GM12878 (cell line): ENCODE results near the gene CACNG4. TPM values are rescaled to one million over a fixed set of nuclear protein-coding genes. Genes with fewer than 3 reads are reported as not detected.

Experiments
- ATAC-seq: fragments of 200-7000 bp; cut with Tn5 transposase; 3 replicates; pipeline ENCODE4 v1.9.1; 2020; ENCODE audit warnings: mild to moderate bottlenecking, moderate library complexity
- BruUV-seq: library from RNA; stranded (reverse); fragments of 400-500 nt; replicated peaks from 2 replicates; lab custom pipeline; 2021; lab: Mats Ljungman, UMichigan
- CTCF ChIA-PET: fragments of 300-600 bp; sonication (Branson Sonifier 250); formaldehyde crosslinking; extraction: SDS; loops from one replicate; lab custom pipeline; 2021; ENCODE audit warnings: inconsistent platforms; lab: Yijun Ruan, JAX
- POLR2A ChIA-PET: fragments of 350-600 bp; formaldehyde crosslinking; extraction: SDS; loops from one replicate; lab custom pipeline; 2021; ENCODE audit warnings: inconsistent platforms; lab: Charles Lee
- RAD21 ChIA-PET: fragments of 300-600 bp; sonication (Branson Sonifier 250); formaldehyde crosslinking; loops from one replicate; lab custom pipeline; 2023; ENCODE audit warnings: antibody characterized with exemption; ENCODE audit not compliant: unreplicated experiment; lab: Charles Lee
- SMC1A ChIA-PET: fragments of 300-600 bp; sonication (Branson Sonifier 250); formaldehyde crosslinking; loops from one replicate; lab custom pipeline; 2023; ENCODE audit not compliant: unreplicated experiment, uncharacterized antibody; lab: Charles Lee
- DNase-seq: peaks from one replicate; pipeline ENCODE4 v3.0.0-alpha.2; 2011; ENCODE audit warnings: low read depth, low spot score
- FAIRE-seq: peaks from 3 replicates; lab custom pipeline; 2011; peaks lifted over from hg19 to GRCh38; lab: Jason Lieb, UNC
- H2AFZ ChIP-seq: 2 replicates; pipeline ENCODE4 v1.6.0; 2011; ENCODE audit warnings: low read depth, low read length, control low read depth; ENCODE audit not compliant: control insufficient read depth
- H3K27ac ChIP-seq: 2 replicates; pipeline ENCODE4 v1.5.1; 2011; ENCODE audit warnings: control low read depth; ENCODE audit not compliant: control insufficient read depth, insufficient read depth
- H3K27me3 ChIP-seq, 2 experiments: replicated peaks in 1 of 2; 2 replicates each; pipeline versions ENCODE4 v1.6.0 to v1.6.1; 2011; ENCODE audit warnings: low read length in 1 of 2; ENCODE audit not compliant: control insufficient read depth in 2 of 2, insufficient read depth in 2 of 2
- H3K36me3 ChIP-seq, 2 experiments: 2 replicates each; pipeline ENCODE4 v1.5.1; 2011; ENCODE audit warnings: low read length in 1 of 2; ENCODE audit not compliant: control insufficient read depth in 2 of 2, insufficient read depth in 2 of 2
- H3K4me1 ChIP-seq: 2 replicates; pipeline ENCODE4 v1.6.1; 2011; ENCODE audit warnings: mild to moderate bottlenecking, low read length, moderate library complexity, mixed read lengths; ENCODE audit not compliant: control insufficient read depth, insufficient read depth
- H3K4me2 ChIP-seq: 2 replicates; pipeline ENCODE4 v1.6.0; 2011; ENCODE audit warnings: control low read depth; ENCODE audit not compliant: control insufficient read depth, insufficient read depth
- H3K4me3 ChIP-seq: fragments of 200-600 bp; sonication (generic); 2 replicates; pipeline ENCODE4 v1.5.1; 2016
- H3K79me2 ChIP-seq: 2 replicates; pipeline ENCODE4 v1.6.0; 2011; ENCODE audit warnings: low read length; ENCODE audit not compliant: control insufficient read depth, insufficient read depth
- H3K9ac ChIP-seq: 2 replicates; pipeline ENCODE4 v1.8.0; 2011; ENCODE audit warnings: low read length, control low read depth, mixed read lengths; ENCODE audit not compliant: control insufficient read depth, insufficient read depth
- H3K9me3 ChIP-seq: replicated peaks from 3 replicates; pipeline ENCODE4 v1.5.1; 2011; ENCODE audit warnings: mild to moderate bottlenecking, low read length; ENCODE audit not compliant: control insufficient read depth, insufficient read depth
- H4K20me1 ChIP-seq: 2 replicates; pipeline ENCODE4 v1.6.0; 2011; ENCODE audit not compliant: control insufficient read depth, insufficient read depth
- CHD1 ChIP-seq: IDR thresholded peaks from 2 replicates; pipeline ENCODE4 v1.6.1; 2012; ENCODE audit warnings: low read depth, low read length, improper control_type of control experiment
- GATAD2B ChIP-seq: fragments of 450-650 bp; conservative IDR thresholded peaks from 2 replicates; pipeline ENCODE4 v1.6.1; 2017; ENCODE audit warnings: low read depth, mild to moderate bottlenecking, moderate library complexity
- IKZF1 ChIP-seq: fragments of 450-650 bp; conservative IDR thresholded peaks from 2 replicates; pipeline ENCODE4 v1.6.1; 2017; ENCODE audit warnings: antibody characterized with exemption, mild to moderate bottlenecking
- IRF4 ChIP-seq: IDR thresholded peaks from 2 replicates; pipeline ENCODE4 v1.6.1; 2011; ENCODE audit warnings: low read depth, low read length
- LARP7 ChIP-seq: fragments of 450-650 bp; IDR thresholded peaks from 2 replicates; pipeline ENCODE4 v1.6.1; 2017; ENCODE audit warnings: mild to moderate bottlenecking
- NFYA ChIP-seq: IDR thresholded peaks from 2 replicates; pipeline ENCODE4 v1.6.1; 2011; ENCODE audit warnings: low read depth, mild to moderate bottlenecking, low read length, improper control_type of control experiment, borderline replicate concordance
- POLR2AphosphoS2 ChIP-seq: IDR thresholded peaks from 2 replicates; pipeline ENCODE4 v1.6.1; 2011; ENCODE audit warnings: low read depth, mild to moderate bottlenecking, low read length, improper control_type of control experiment, moderate library complexity
- SRF ChIP-seq, 2 experiments: IDR thresholded peaks; 2 replicates each; pipeline ENCODE4 v1.6.1; 2011; ENCODE audit warnings: low read depth in 2 of 2, low read length in 2 of 2, mild to moderate bottlenecking in 1 of 2, moderate library complexity in 1 of 2
- ZZZ3 ChIP-seq: IDR thresholded peaks from 2 replicates; pipeline ENCODE4 v1.6.1; 2011; ENCODE audit warnings: low read depth; ENCODE audit not compliant: control insufficient read depth, insufficient read length
- WGBS: methylation state at CpG from one replicate; pipeline ENCODE4 v1.1.6; 2016; ENCODE audit warnings: low lambda C conversion rate; ENCODE audit not compliant: insufficient replicate concordance, insufficient coverage; ENCODE audit errors: missing lambda C conversion rate; 5-methylcytosine and 5-hydroxymethylcytosine counted together
- in situ Hi-C: fragments of 300-500 bp; cut with MboI; formaldehyde crosslinking; loops from 9 replicates; pipeline ENCODE4 v1.14.3; 2018; ENCODE audit warnings: mixed read lengths
- intact Hi-C: fragments of 100-400 bp; cut with micrococcal nuclease; formaldehyde crosslinking; loops from one replicate; pipeline ENCODE4 v1.14.2; 2022; ENCODE audit not compliant: unreplicated experiment
- polyA plus RNA-seq, 11 experiments: library from polyadenylated mRNA; depleted of rRNA in 4 of 11; unstranded in 6 of 11; stranded (reverse) in 5 of 11; fragments of >200 nt; fragmentation: Nextera tagmentation in 4 of 11; fragmentation: Illumina TruSeq in 1 of 11; extraction: Ambion mirVana in 4 of 11; extraction: Trizol in 1 of 11; gene quantifications; 1 replicate in 1 of 11; 2 replicates in 10 of 11; pipeline versions ENCODE4 v1.2.1 to v1.2.3, GENCODE V29; 2011 to 2016; ENCODE audit warnings: inconsistent platforms in 2 of 11, missing spikeins in 2 of 11, low read depth in 1 of 11
- total RNA-seq, 4 experiments: library from RNA; depleted of rRNA in 3 of 4; stranded (reverse); fragments of >200 nt in 3 of 4; fragmentation: Illumina TruSeq in 1 of 4; extraction: Trizol in 1 of 4; gene quantifications; 2 replicates each; pipeline versions ENCODE4 v1.2.1 to v1.2.3, GENCODE V29; 2013 to 2021
- TF ChIP-seq, protein P1 (sequence below): fragments of 450-650 bp; IDR thresholded peaks from 2 replicates; pipeline ENCODE4 v1.6.1; 2017; ENCODE audit warnings: low read depth, mild to moderate bottlenecking, moderate library complexity
- TF ChIP-seq, protein P2 (sequence below): fragments of 450-650 bp; conservative IDR thresholded peaks from 2 replicates; pipeline ENCODE4 v1.6.1; 2017; ENCODE audit warnings: mild to moderate bottlenecking, moderate library complexity

CACNG4 gene
- total and polyA plus RNA-seq, 10 of the 15 experiments (the other 5 are each of a cell fraction or from before 2014, with no cell fraction given): 0.08 TPM; not detected in 8

DNA sequence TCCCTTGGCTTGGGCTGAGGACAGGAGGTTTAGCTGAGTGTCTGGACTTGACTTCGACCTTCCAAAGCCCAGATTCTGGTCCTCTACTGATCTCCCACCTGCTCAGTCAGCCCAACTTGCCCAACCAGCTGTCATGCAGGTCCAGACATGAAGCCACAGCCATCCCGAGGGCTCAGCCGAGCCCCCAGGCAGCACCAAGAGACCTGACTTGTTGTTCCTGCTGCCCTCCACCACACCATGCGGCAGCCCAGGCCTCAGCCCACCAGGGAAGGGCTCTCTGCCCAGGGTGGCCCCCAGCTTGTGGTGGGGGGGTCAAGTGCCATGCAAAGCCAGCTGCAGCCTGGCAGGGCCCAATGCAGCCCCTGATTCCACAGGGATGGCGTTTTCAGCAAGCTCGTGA lies 17.2 kb upstream of the CACNG4 start:
- Histone ChIP-seq H3K36me3 (no peaks in the 10 kb centered on the region), H2AFZ (no peak overlapping the region), H3K4me1 (peaks cover 15% of the 10 kb centered on the region), H3K4me2 (no peak overlapping the region), H3K27ac (no peak overlapping the region), H3K9ac (no peak overlapping the region), H4K20me1 (no peaks in the 10 kb centered on the region), H3K9me3 (no peaks in the 10 kb centered on the region), H3K27me3 (peaks cover 1 to 3% of the 10 kb centered on the region in 2 experiments; a peak in 2 of 4 replicates), H3K79me2 (no peaks in the 10 kb centered on the region)
- FAIRE-seq (no peak), DNase-seq (no peak), ATAC-seq (no peak)
- BruUV-seq: no TSS peak
- intact Hi-C loops: no loop called here
- 20% methylated on average over 6 of the region's 6 CpGs for WGBS
- ChIA-PET CTCF (no interaction called here), RAD21 (no interaction called here), SMC1A (no interaction called here), POLR2A (no interaction called here)
- TF ChIP-seq NFYA: no peak
- TF ChIP-seq, all 136 proteins: peak for 0
- in situ Hi-C loops: no loop called here
- no peak overlapping the region for H3K4me3 ChIP-seq

DNA sequence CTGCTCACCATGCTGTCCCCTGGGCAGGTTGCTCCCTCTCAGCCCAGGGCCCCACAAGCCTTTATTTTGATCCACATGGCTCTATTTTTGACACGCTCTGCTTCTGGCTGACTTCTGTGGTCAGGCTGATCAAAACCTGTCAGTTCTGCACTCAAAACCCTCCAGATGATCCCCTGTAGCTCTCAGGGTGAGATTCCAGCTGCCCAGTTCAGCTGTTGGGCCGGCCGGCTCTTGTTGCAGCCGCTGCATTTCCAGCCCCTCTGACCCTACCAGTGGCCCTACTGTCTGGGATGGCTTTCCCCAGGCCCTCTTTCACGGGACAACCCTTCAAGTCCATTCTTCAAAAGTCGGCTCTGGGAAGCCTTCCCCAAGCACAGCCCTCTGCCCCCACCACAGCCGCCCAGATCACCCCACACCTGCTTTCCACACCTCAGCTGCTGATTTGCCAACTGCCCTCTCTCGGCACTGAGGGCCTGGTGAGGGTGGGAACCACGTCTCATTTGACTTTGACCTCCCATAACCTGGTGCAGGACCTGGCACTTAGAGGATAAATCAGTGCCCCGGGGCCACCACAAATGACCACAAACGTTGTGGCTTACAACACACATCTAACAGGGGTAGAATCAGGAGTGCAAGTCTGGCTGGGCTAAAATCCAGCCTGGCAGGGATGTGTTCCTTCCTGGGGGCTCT lies 16.3 kb upstream of the CACNG4 start:
- H3K27ac ChIP-seq: no peak overlapping the region
- TF ChIP-seq CHD1: no peak
- TF ChIP-seq IKZF1: no peak
- TF ChIP-seq, protein P1, sequence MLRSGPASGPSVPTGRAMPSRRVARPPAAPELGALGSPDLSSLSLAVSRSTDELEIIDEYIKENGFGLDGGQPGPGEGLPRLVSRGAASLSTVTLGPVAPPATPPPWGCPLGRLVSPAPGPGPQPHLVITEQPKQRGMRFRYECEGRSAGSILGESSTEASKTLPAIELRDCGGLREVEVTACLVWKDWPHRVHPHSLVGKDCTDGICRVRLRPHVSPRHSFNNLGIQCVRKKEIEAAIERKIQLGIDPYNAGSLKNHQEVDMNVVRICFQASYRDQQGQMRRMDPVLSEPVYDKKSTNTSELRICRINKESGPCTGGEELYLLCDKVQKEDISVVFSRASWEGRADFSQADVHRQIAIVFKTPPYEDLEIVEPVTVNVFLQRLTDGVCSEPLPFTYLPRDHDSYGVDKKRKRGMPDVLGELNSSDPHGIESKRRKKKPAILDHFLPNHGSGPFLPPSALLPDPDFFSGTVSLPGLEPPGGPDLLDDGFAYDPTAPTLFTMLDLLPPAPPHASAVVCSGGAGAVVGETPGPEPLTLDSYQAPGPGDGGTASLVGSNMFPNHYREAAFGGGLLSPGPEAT: no peak
- TF ChIP-seq GATAD2B: no peak
- no peak for TF ChIP-seq POLR2AphosphoS2
- TF ChIP-seq, protein P2, sequence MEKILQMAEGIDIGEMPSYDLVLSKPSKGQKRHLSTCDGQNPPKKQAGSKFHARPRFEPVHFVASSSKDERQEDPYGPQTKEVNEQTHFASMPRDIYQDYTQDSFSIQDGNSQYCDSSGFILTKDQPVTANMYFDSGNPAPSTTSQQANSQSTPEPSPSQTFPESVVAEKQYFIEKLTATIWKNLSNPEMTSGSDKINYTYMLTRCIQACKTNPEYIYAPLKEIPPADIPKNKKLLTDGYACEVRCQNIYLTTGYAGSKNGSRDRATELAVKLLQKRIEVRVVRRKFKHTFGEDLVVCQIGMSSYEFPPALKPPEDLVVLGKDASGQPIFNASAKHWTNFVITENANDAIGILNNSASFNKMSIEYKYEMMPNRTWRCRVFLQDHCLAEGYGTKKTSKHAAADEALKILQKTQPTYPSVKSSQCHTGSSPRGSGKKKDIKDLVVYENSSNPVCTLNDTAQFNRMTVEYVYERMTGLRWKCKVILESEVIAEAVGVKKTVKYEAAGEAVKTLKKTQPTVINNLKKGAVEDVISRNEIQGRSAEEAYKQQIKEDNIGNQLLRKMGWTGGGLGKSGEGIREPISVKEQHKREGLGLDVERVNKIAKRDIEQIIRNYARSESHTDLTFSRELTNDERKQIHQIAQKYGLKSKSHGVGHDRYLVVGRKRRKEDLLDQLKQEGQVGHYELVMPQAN: no peak
- TF ChIP-seq IRF4: no peak
- TF ChIP-seq SRF (IDR thresholded peaks at IDR 0.05; ENCODE audit: low read depth in 2 of 2, low read length in 2 of 2): no peak
- TF ChIP-seq LARP7: no peak
- TF ChIP-seq ZZZ3: no peak
- POLR2A ChIA-PET: no interaction called here
- RAD21 ChIA-PET: no interaction called here
- peaks cover 15% of the 10 kb centered on the region for H3K4me1 ChIP-seq
- no peak overlapping the region for H3K4me3 ChIP-seq
- no peak overlapping the region for H3K4me2 ChIP-seq
- intact Hi-C loops: no loop called here
- FAIRE-seq: no peak
- no peak for DNase-seq
- no TSS peak for BruUV-seq
- H3K9me3 ChIP-seq: no peaks in the 10 kb centered on the region
- no peak overlapping the region for H3K9ac ChIP-seq
- SMC1A ChIA-PET: no interaction called here
- WGBS: 28% methylated on average over 11 of the region's 11 CpGs
- CTCF ChIA-PET: no interaction called here
- H3K36me3 ChIP-seq: no peaks in the 10 kb centered on the region
- in situ Hi-C loops: no loop called here
- no peak overlapping the region for H2AFZ ChIP-seq
- H4K20me1 ChIP-seq: no peaks in the 10 kb centered on the region
- peaks cover 1 to 3% of the 10 kb centered on the region in 2 experiments; a peak in 2 of 4 replicates for H3K27me3 ChIP-seq
- no peak for ATAC-seq
- no peaks in the 10 kb centered on the region for H3K79me2 ChIP-seq
